AG04450 (cell line): Measurements from ENCODE around the gene KCNH2. TPM values are rescaled to one million over a fixed set of nuclear protein-coding genes. Genes with fewer than 3 reads are reported as not detected.

ENCODE experiments used
- CTCF ChIA-PET: fragments of 300-600, 350-600 bp; formaldehyde crosslinking; extraction: SDS; loops from one replicate; lab custom pipeline; 2022; ENCODE audit warnings: antibody characterized with exemption, inconsistent platforms; lab: Charles Lee
- POLR2A ChIA-PET: fragments of 350-600 bp; formaldehyde crosslinking; extraction: SDS; loops from one replicate; lab custom pipeline; 2021; ENCODE audit warnings: antibody characterized with exemption, inconsistent platforms; lab: Yijun Ruan, JAX
- DNase-seq: peaks from one replicate; pipeline ENCODE4 v3.0.0-alpha.2; 2011; ENCODE audit warnings: low read depth, low spot score
- H3K27ac ChIP-seq: one replicate; pipeline ENCODE4 v1.5.1; 2012; ENCODE audit warnings: low read depth, low read length, control low read depth
- H3K27me3 ChIP-seq: one replicate; pipeline ENCODE4 v1.6.0; 2012; ENCODE audit warnings: low read length; ENCODE audit not compliant: control insufficient read depth, insufficient read depth
- H3K4me3 ChIP-seq: 2 replicates; pipeline ENCODE4 v1.5.1; 2011; ENCODE audit warnings: mild to moderate bottlenecking, low read depth, low read length, control low read depth
- H3K9me3 ChIP-seq: 2 replicates; pipeline ENCODE4 v1.5.1; 2012; ENCODE audit warnings: low read length; ENCODE audit not compliant: control insufficient read depth, insufficient read depth
- polyA plus RNA-seq: library from polyadenylated mRNA; depleted of rRNA; stranded (reverse); fragments of >200 nt; gene quantifications from 2 replicates; pipeline ENCODE4 v1.2.3, GENCODE V29; 2011
- TF ChIP-seq, protein P1 (sequence below): IDR thresholded peaks from 2 replicates; pipeline ENCODE4 v1.5.1; 2011; ENCODE audit warnings: low read depth, low read length, control low read depth, inconsistent platforms

KCNH2 gene
- polyA plus RNA-seq, 1 experiment, result 1.3 TPM

DNA sequence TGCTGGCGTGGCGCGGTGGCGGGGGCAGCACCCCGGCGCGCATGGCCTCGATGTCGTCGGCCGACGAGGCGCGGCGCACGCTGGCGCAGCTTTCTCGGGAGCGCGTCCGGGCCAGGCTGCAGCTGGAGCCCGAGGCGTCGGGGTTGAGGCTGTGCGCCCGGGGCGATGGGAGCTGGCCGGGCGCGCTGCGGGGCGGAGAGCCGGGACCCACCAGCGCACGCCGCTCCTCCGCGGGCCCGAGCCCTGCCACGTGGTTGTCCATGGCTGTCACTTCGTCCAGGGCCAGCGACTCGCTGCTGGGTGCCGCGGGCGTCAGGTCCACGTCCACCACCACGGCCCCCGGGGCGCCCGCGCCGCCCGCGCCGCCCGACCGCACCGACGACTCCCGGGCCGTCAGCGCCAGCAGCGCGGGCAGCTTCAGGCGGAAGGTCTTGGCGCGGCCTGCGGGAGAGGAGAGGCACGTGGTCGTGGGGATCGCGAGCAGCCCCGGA is 20.0 kb downstream of the KCNH2 start:
- TF ChIP-seq, protein P1, sequence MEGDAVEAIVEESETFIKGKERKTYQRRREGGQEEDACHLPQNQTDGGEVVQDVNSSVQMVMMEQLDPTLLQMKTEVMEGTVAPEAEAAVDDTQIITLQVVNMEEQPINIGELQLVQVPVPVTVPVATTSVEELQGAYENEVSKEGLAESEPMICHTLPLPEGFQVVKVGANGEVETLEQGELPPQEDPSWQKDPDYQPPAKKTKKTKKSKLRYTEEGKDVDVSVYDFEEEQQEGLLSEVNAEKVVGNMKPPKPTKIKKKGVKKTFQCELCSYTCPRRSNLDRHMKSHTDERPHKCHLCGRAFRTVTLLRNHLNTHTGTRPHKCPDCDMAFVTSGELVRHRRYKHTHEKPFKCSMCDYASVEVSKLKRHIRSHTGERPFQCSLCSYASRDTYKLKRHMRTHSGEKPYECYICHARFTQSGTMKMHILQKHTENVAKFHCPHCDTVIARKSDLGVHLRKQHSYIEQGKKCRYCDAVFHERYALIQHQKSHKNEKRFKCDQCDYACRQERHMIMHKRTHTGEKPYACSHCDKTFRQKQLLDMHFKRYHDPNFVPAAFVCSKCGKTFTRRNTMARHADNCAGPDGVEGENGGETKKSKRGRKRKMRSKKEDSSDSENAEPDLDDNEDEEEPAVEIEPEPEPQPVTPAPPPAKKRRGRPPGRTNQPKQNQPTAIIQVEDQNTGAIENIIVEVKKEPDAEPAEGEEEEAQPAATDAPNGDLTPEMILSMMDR, result no peak
- CTCF ChIA-PET, result no interaction called here
- Histone ChIP-seq H3K9me3 (no peaks in the 10 kb centered on the region; the same call in 1 of the 2 replicates), H3K27ac (no peak overlapping the region), H3K27me3 (peaks cover 11% of the 10 kb centered on the region), H3K4me3 (no peak overlapping the region)
- POLR2A ChIA-PET, result no interaction called here
- DNase-seq, result no peak

DNA sequence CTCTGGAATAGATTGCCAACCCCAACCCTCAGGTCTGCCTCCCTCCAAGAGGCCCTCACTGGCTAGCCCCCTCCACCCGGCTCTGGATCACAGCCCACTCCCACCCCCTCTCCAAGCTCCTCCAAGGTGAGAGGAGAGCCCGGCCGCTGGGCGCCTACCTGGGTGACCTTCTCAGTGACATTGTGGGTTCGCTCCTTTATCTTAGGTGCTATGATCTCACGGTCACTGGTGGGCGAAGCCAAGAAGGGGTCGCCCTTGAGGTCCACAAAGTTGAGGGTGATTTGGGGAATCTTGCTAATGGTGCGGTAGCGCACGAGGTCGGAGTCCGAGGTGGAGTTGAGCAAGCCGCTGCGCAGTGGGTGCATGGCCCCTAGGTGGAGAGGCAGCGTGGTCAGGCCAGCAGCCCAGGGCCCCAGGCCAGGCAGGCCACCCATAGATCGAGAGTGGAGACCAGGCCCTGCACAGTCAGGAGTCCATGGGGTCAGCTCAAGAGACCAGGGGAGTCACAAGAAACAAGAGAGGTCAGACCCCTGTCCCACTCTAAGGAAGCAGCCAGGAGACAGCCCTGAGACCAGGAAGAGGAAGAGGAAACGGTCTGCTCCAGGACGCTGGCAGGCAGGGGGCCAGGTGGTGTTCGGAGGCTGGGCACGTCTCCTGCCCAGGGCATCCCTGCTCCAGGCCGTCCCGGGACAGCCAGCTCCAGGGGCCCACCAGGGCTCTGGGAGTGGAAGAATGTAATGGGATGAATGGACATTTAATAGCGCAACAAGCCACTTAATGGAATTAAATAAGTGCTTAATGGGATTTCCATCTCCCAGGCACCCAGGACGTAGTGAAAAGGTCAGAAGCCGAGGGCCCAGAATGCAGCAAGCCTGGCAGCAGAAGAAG is 20.7 kb downstream of the KCNH2 start:
- H3K27ac ChIP-seq, result no peak overlapping the region
- no peaks in the 10 kb centered on the region; the same call in 1 of the 2 replicates for H3K9me3 ChIP-seq
- no peak for DNase-seq
- ChIA-PET POLR2A (no interaction called here), CTCF (no interaction called here)
- H3K4me3 ChIP-seq, result no peak overlapping the region
- TF ChIP-seq, protein P1, result no peak
- peaks cover 11% of the 10 kb centered on the region for H3K27me3 ChIP-seq

DNA sequence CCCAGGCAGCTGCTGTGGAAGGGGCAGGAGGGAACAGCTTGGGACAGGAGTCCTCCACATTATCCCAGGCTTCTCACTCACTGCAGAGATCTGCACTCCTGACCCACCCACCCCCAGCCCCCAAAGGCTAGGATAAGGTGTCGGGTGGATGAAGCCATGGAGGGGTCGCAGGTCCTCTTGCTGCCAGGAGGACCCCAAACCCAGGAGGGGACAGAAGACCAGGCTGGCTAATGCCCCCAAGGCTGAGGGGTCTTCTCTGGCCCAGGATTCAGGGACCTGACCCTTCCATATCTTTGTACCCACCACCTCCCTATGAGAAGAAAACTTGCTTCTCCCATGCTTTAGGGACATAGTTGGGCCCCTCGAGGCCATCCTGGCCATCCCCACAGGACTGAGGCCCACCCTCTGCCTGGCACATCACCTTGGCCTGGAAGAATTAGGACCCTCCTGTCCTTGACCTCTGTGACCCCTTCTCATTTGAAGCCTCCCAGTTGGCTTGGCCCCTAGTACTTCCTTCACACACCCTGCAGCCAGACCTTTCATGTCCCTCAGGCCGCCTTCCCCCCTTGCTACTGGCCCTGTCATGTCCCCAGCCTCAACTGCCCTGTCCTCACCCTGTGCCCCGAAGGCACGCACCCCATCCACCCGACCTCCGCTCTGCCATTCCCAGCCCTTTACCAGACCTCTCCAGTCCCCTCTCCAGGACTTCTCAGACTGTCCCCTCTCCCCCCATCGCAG is 21.6 kb downstream of the KCNH2 start:
- ChIA-PET CTCF (interaction anchor here (1.1 kb wide), 1 partner anchor 58 kb away, joined by 3 read pairs; no protein-coding TSS in a partner anchor), POLR2A (no interaction called here)
- peaks cover 11% of the 10 kb centered on the region for H3K27me3 ChIP-seq
- TF ChIP-seq, protein P1, result no peak
- H3K4me3 ChIP-seq, result no peak overlapping the region
- H3K9me3 ChIP-seq, result no peaks in the 10 kb centered on the region; the same call in 1 of the 2 replicates
- no peak overlapping the region for H3K27ac ChIP-seq
- DNase-seq, result no peak

DNA sequence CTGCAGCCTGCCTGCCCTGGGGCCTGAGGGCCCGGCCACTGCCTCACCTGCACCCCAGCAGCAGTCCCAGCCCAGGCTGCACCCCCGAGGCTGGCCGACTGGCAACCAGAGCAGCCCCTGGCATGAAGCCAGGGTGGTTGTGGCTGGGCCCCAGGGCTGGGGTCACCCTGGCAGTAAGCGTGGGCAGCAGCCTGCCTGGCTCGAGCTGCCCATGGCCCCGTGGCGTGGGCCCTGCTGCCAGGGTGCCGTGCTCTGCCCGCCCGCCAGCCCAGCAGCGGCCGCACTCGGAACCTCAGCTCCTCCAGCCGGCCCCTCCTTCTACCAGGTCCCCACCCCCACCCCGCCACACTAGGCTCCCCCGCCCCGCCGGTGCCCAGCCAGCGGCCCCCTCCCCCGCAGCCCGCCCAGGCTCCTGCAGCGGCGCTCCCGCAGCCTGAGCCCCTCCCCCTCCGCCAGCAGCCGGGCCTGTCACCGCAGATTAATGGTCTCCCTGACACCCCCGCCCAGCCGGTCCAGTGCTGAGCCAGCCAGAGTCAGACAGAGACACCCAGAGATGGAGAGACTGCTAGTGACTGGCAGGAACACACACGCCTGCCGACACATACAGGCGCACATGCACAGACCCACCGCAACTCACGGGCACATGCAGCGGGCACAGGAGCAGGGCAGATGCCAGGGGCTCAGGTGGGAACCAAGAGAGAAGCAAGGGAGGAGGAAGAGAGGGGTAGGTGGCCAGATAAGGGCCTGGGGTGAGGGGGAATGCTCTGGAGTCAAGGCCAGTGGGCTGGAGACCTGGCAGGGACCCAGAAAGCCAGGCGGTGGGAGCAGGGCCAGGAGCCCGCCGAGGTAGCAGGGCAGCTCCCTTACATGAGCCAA is 22.4 kb downstream of the KCNH2 start:
- no peak overlapping the region for H3K27ac ChIP-seq
- peak overlapping the region; percentile 29 for H3K4me3 ChIP-seq
- POLR2A ChIA-PET, result no interaction called here
- no peak for DNase-seq
- H3K9me3 ChIP-seq, result no peaks in the 10 kb centered on the region; the same call in 1 of the 2 replicates
- CTCF ChIA-PET, result interaction anchor here (0.6 to 1.1 kb wide), 2 partner anchors 30 to 58 kb away, joined by 3 to 4 read pairs; no protein-coding TSS in a partner anchor
- H3K27me3 ChIP-seq, result peaks cover 11% of the 10 kb centered on the region
- TF ChIP-seq, protein P1, result no peak
